HCT116 (cell line): ENCODE measurements around the gene TRIM14. TPM values are rescaled to one million over a fixed set of nuclear protein-coding genes. Genes with fewer than 3 reads are reported as not detected.

Experiments
- ATAC-seq: fragments of 200-7000 bp; cut with Tn5 transposase; 2 replicates; pipeline ENCODE4 v1.9.1; 2020; ENCODE audit warnings: mild to moderate bottlenecking, moderate library complexity
- BruUV-seq: library from RNA; stranded (reverse); fragments of 400-500 nt; replicated peaks from 2 replicates; lab custom pipeline; 2021; lab: Mats Ljungman, UMichigan
- CTCF ChIA-PET: fragments of 300-600 bp; sonication (Branson Sonifier 250); formaldehyde crosslinking; loops from one replicate; lab custom pipeline; 2021; ENCODE audit warnings: antibody characterized with exemption; lab: Charles Lee
- POLR2A ChIA-PET: fragments of 300-600, 350-600 bp; sonication (Branson Sonifier 250); formaldehyde crosslinking; loops from one replicate; lab custom pipeline; 2021; ENCODE audit warnings: antibody characterized with exemption; lab: Charles Lee
- RAD21 ChIA-PET, 2 experiments: fragments of 300-600 bp; sonication (Branson Sonifier 250); formaldehyde crosslinking; loops; one replicate each; lab custom pipeline; 2023; ENCODE audit warnings: low total read pairs in 2 of 2; ENCODE audit not compliant: uncharacterized antibody in 2 of 2, unreplicated experiment in 2 of 2, low non-redundant PET in 1 of 2; lab: Charles Lee
- DNase-seq: peaks from one replicate; pipeline ENCODE4 v3.0.0-alpha.2; 2010; ENCODE audit warnings: low read depth, low spot score
- H2AFZ ChIP-seq: fragments of 200-600 bp; shearing (Covaris generic), sonication (generic); 2 replicates; pipeline ENCODE4 v1.6.1; 2017; ENCODE audit warnings: low read depth, mixed run types, mixed read lengths, antibody characterized with exemption, low read length; ENCODE audit not compliant: poor library complexity, severe bottlenecking
- H3K27ac ChIP-seq: 2 replicates; pipeline ENCODE4 v1.5.1; 2012; ENCODE audit warnings: low read depth, low read length
- H3K27me3 ChIP-seq: fragments of 200-600 bp; sonication (generic); 2 replicates; pipeline ENCODE4 v1.6.1; 2016; ENCODE audit warnings: mixed run types, low read length, mixed read lengths; ENCODE audit not compliant: insufficient read depth
- H3K36me3 ChIP-seq, 2 experiments: fragments of 200-500 bp in 1 of 2; fragments of 200-600 bp in 1 of 2; sonication (Bioruptor generic) in 1 of 2; sonication (generic) in 1 of 2; 2 replicates each; pipeline versions ENCODE4 v1.5.1 to v1.6.1; 2014 to 2016; ENCODE audit warnings: low read length in 2 of 2, inconsistent platforms in 1 of 2, mixed read lengths in 1 of 2, mixed run types in 1 of 2; ENCODE audit not compliant: insufficient read depth in 2 of 2, control insufficient read depth in 1 of 2
- H3K4me1 ChIP-seq, 2 experiments: fragments of 200-600 bp in 1 of 2; sonication (generic) in 1 of 2; 2 replicates each; pipeline versions ENCODE4 v1.5.1 to v1.6.1; 2012 to 2017; ENCODE audit warnings: low read length in 2 of 2, inconsistent platforms in 1 of 2, mild to moderate bottlenecking in 1 of 2, mixed read lengths in 1 of 2, mixed run types in 1 of 2, moderate library complexity in 1 of 2; ENCODE audit not compliant: insufficient read depth in 2 of 2, control insufficient read depth in 1 of 2
- H3K4me2 ChIP-seq: fragments of 200-600 bp; sonication (generic); 2 replicates; pipeline ENCODE4 v1.6.1; 2017; ENCODE audit warnings: mixed run types, low read length, mixed read lengths
- H3K4me3 ChIP-seq, 2 experiments: fragments of 200-600 bp in 1 of 2; sonication (generic) in 1 of 2; replicated peaks in 1 of 2; 2 replicates each; pipeline ENCODE4 v1.5.1; 2011 to 2016; ENCODE audit warnings: low read length in 2 of 2, control low read depth in 1 of 2, low read depth in 1 of 2, mild to moderate bottlenecking in 1 of 2, mixed read lengths in 1 of 2, mixed run types in 1 of 2
- H3K79me2 ChIP-seq: fragments of 200-600 bp; sonication (generic); 2 replicates; pipeline ENCODE4 v1.6.1; 2017; ENCODE audit warnings: mild to moderate bottlenecking, mixed run types, low read length, moderate library complexity, mixed read lengths; ENCODE audit not compliant: insufficient read depth
- H3K9ac ChIP-seq: fragments of 200-600 bp; sonication (generic); 2 replicates; pipeline ENCODE4 v1.6.1; 2016; ENCODE audit warnings: low read length, mixed read lengths
- H3K9me2 ChIP-seq: fragments of 200-600 bp; sonication (generic), shearing (Covaris generic); 2 replicates; pipeline ENCODE4 v1.6.1; 2017; ENCODE audit warnings: mixed run types, mild to moderate bottlenecking, moderate library complexity; ENCODE audit not compliant: insufficient read depth
- H3K9me3 ChIP-seq, 2 experiments: fragments of 200-500 bp in 1 of 2; fragments of 200-600 bp in 1 of 2; sonication (Bioruptor generic) in 1 of 2; sonication (generic) in 1 of 2; 2 replicates each; pipeline ENCODE4 v1.6.1; 2014 to 2017; ENCODE audit warnings: low read length in 2 of 2, mixed read lengths in 2 of 2, inconsistent platforms in 1 of 2, low read depth in 1 of 2, mild to moderate bottlenecking in 1 of 2, mixed run types in 1 of 2, moderate library complexity in 1 of 2; ENCODE audit not compliant: control insufficient read depth in 1 of 2, insufficient read depth in 1 of 2
- H4K20me1 ChIP-seq: fragments of 200-600 bp; sonication (generic), shearing (Covaris generic); 2 replicates; pipeline ENCODE4 v1.6.1; 2017; ENCODE audit warnings: mixed run types, mild to moderate bottlenecking, moderate library complexity; ENCODE audit not compliant: insufficient read depth
- CBX3 ChIP-seq: IDR thresholded peaks from 2 replicates; pipeline ENCODE4 v1.6.1; 2012; ENCODE audit warnings: low read depth
- CEBPB ChIP-seq: IDR thresholded peaks from 2 replicates; pipeline ENCODE4 v1.6.1; 2012; ENCODE audit warnings: low read depth
- EGR1 ChIP-seq: IDR thresholded peaks from 2 replicates; pipeline ENCODE4 v1.6.1; 2012; ENCODE audit warnings: low read depth
- ELF1 ChIP-seq: IDR thresholded peaks from 2 replicates; pipeline ENCODE4 v1.6.1; 2012; ENCODE audit warnings: low read depth, borderline replicate concordance
- EZH2 ChIP-seq: fragments of 200-600 bp; sonication (generic); IDR thresholded peaks from 2 replicates; pipeline ENCODE4 v1.6.1; 2017; ENCODE audit warnings: antibody characterized with exemption, mixed run types
- EZH2phosphoT487 ChIP-seq: fragments of 200-600 bp; IDR thresholded peaks from 2 replicates; pipeline ENCODE4 v1.6.1; 2018; ENCODE audit warnings: antibody characterized with exemption, borderline replicate concordance
- FOSL1 ChIP-seq: IDR thresholded peaks from 2 replicates; pipeline ENCODE4 v1.6.1; 2012; ENCODE audit warnings: low read depth
- JUND ChIP-seq: IDR thresholded peaks from 2 replicates; pipeline ENCODE4 v1.6.1; 2012
- POLR2AphosphoS5 ChIP-seq: IDR thresholded peaks from 2 replicates; pipeline ENCODE4 v1.6.1; 2011; ENCODE audit warnings: mild to moderate bottlenecking, low read depth, low read length, moderate library complexity
- SIN3A ChIP-seq: IDR thresholded peaks from 2 replicates; pipeline ENCODE4 v1.6.1; 2012; ENCODE audit warnings: low read depth
- SP1 ChIP-seq: IDR thresholded peaks from 2 replicates; pipeline ENCODE4 v1.6.1; 2012; ENCODE audit warnings: low read depth
- SRF ChIP-seq: IDR thresholded peaks from 2 replicates; pipeline ENCODE4 v1.6.1; 2012; ENCODE audit warnings: low read depth
- TCF7L2 ChIP-seq: IDR thresholded peaks from 2 replicates; pipeline ENCODE4 v1.7.0; 2011; ENCODE audit warnings: borderline replicate concordance, inconsistent platforms; ENCODE audit not compliant: insufficient read depth, insufficient read length; ENCODE audit errors: extremely low read depth
- YY1 ChIP-seq: IDR thresholded peaks from 2 replicates; pipeline ENCODE4 v1.6.1; 2011; ENCODE audit warnings: low read length, low read depth, moderate library complexity, mild to moderate bottlenecking; ENCODE audit not compliant: insufficient replicate concordance; ENCODE audit errors: extremely low read depth
- ZFX ChIP-seq: fragments of 450-650 bp; IDR thresholded peaks from 2 replicates; pipeline ENCODE4 v1.6.1; 2017
- ZNF274 ChIP-seq: fragments of 200-500 bp; sonication (Bioruptor generic); IDR thresholded peaks from 2 replicates; pipeline ENCODE4 v1.6.1; 2014; ENCODE audit warnings: mild to moderate bottlenecking, low read depth, low read length, inconsistent platforms
- intact Hi-C: fragments of 100-400 bp; cut with micrococcal nuclease; formaldehyde crosslinking; loops from 2 replicates; pipeline ENCODE4 v1.10.0; 2022
- total RNA-seq: library from RNA; stranded (reverse); gene quantifications from one replicate; pipeline ENCODE4 v1.2.1, GENCODE V29; 2021; ENCODE audit not compliant: unreplicated experiment
- TF ChIP-seq, protein P1 (sequence below): IDR thresholded peaks from 2 replicates; pipeline ENCODE4 v1.6.1; 2012; ENCODE audit warnings: low read depth
- TF ChIP-seq, protein P2 (sequence below): IDR thresholded peaks from 2 replicates; pipeline ENCODE4 v1.6.1; 2012
- TF ChIP-seq, protein P3 (sequence below): IDR thresholded peaks from 2 replicates; pipeline ENCODE4 v1.6.1; 2011; ENCODE audit warnings: mild to moderate bottlenecking, low read length, moderate library complexity; ENCODE audit not compliant: insufficient replicate concordance; ENCODE audit errors: extremely low read depth
- TF ChIP-seq, protein P4 (sequence below): IDR thresholded peaks from 2 replicates; pipeline ENCODE4 v1.6.1; 2012

The TRIM14 gene
- total RNA-seq, 1 experiment from 2014 or later: 24.4 TPM

DNA sequence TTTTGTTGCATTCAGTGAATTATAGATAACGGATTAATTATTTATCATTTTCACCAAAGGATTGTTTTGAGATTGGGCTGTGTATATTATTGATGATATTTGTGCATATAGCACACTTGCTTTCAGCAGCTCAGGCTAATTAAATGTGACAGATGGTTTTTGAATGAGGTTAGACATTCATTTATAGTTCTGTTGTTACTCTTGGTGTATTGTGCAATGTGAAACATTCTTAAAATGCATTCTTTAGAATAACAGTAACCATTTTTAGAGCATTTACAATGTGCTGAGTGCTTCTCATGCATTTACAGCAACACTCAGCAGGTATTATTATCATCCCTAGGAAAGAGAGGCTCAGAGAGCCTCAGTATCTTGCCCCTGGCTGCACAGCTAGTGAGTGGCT is 38.7 kb downstream of the TRIM14 start:
- RAD21 ChIA-PET: no interaction called here
- Histone ChIP-seq H3K9me2 (no peaks in the 10 kb centered on the region), H3K4me2 (no peak overlapping the region), H3K4me3 (no peak overlapping the region), H3K9ac (no peak overlapping the region), H3K27me3 (no peaks in the 10 kb centered on the region), H3K9me3 (no peaks in the 10 kb centered on the region), H3K79me2 (peaks cover 15% of the 10 kb centered on the region), H3K27ac (no peak overlapping the region), H3K36me3 (peaks cover 30 to 52% of the 10 kb centered on the region in 2 experiments), H4K20me1 (no peaks in the 10 kb centered on the region), H2AFZ (no peak overlapping the region), H3K4me1 (peaks cover 0 to 14% of the 10 kb centered on the region in 2 experiments; a peak in 2 of 4 replicates)
- POLR2A ChIA-PET: no interaction called here
- DNase-seq (no peak), ATAC-seq (no peak)
- intact Hi-C loops: loop anchor here (10.0 kb wide), 1 partner anchor 64 kb away; no protein-coding TSS in a partner anchor
- BruUV-seq: no TSS peak
- CTCF ChIA-PET: no interaction called here
- TF ChIP-seq, protein P1, sequence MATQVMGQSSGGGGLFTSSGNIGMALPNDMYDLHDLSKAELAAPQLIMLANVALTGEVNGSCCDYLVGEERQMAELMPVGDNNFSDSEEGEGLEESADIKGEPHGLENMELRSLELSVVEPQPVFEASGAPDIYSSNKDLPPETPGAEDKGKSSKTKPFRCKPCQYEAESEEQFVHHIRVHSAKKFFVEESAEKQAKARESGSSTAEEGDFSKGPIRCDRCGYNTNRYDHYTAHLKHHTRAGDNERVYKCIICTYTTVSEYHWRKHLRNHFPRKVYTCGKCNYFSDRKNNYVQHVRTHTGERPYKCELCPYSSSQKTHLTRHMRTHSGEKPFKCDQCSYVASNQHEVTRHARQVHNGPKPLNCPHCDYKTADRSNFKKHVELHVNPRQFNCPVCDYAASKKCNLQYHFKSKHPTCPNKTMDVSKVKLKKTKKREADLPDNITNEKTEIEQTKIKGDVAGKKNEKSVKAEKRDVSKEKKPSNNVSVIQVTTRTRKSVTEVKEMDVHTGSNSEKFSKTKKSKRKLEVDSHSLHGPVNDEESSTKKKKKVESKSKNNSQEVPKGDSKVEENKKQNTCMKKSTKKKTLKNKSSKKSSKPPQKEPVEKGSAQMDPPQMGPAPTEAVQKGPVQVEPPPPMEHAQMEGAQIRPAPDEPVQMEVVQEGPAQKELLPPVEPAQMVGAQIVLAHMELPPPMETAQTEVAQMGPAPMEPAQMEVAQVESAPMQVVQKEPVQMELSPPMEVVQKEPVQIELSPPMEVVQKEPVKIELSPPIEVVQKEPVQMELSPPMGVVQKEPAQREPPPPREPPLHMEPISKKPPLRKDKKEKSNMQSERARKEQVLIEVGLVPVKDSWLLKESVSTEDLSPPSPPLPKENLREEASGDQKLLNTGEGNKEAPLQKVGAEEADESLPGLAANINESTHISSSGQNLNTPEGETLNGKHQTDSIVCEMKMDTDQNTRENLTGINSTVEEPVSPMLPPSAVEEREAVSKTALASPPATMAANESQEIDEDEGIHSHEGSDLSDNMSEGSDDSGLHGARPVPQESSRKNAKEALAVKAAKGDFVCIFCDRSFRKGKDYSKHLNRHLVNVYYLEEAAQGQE: no peak
- TF ChIP-seq CBX3 (no peak), ELF1 (no peak), POLR2AphosphoS5 (no peak), EZH2 (no peak), SRF (no peak), SP1 (no peak), ZFX (no peak), EGR1 (no peak), EZH2phosphoT487 (no peak), YY1 (no peak), TCF7L2 (no peak), CEBPB (no peak), SIN3A (no peak), FOSL1 (no peak), JUND (no peak), ZNF274 (no peak)
- TF ChIP-seq, protein P2, sequence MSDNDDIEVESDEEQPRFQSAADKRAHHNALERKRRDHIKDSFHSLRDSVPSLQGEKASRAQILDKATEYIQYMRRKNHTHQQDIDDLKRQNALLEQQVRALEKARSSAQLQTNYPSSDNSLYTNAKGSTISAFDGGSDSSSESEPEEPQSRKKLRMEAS: no peak
- TF ChIP-seq, protein P3, sequence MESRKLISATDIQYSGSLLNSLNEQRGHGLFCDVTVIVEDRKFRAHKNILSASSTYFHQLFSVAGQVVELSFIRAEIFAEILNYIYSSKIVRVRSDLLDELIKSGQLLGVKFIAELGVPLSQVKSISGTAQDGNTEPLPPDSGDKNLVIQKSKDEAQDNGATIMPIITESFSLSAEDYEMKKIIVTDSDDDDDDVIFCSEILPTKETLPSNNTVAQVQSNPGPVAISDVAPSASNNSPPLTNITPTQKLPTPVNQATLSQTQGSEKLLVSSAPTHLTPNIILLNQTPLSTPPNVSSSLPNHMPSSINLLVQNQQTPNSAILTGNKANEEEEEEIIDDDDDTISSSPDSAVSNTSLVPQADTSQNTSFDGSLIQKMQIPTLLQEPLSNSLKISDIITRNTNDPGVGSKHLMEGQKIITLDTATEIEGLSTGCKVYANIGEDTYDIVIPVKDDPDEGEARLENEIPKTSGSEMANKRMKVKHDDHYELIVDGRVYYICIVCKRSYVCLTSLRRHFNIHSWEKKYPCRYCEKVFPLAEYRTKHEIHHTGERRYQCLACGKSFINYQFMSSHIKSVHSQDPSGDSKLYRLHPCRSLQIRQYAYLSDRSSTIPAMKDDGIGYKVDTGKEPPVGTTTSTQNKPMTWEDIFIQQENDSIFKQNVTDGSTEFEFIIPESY: no peak
- TF ChIP-seq, protein P4, sequence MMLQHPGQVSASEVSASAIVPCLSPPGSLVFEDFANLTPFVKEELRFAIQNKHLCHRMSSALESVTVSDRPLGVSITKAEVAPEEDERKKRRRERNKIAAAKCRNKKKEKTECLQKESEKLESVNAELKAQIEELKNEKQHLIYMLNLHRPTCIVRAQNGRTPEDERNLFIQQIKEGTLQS: no peak
